ENCODE results near the gene COL26A1. TPM values are rescaled to one million over a fixed set of nuclear protein-coding genes. Genes with fewer than 3 reads are reported as not detected.

COL26A1 gene
- total RNA-seq, 1 experiment from 2014 or later, result 42.6 TPM

DNA sequence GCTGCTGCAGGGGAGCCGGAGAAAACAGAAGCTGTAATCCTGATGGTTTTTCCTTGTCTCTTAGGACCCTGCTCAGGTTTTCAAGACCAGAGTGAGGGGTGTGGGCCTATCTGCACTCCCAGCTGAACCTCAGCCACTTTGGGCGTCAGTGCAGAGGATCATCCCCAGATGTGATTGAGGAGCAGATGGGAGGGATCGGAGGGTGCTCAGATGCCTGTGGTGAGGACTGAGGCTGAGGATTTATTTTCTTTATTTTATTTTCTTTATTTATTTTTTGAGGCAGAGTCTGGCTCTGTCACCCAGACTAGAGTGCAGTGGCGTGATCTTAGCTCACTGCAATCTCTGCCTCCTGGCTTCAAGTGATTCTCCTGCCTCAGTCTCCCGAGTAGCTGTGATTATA lies 13.9 kb downstream of the COL26A1 start:
- Mint-ChIP-seq H3K36me3 (ENCODE audit: insufficient read depth in 1 of 3, low read depth in 3 of 3) (peaks cover 27 to 58% (median 47%) of the 10 kb centered on the region in 3 experiments), H3K27me3 (ENCODE audit: low read depth) (no peaks in the 10 kb centered on the region), H3K4me3 (no peak overlapping the region), H3K4me1 (peaks cover 17 to 19% of the 10 kb centered on the region in 2 experiments), H3K27ac (peak overlapping the region in 2 of 3 experiments; percentile 44 to 82; a peak in 3 of 7 replicates), H3K9me3 (peaks cover 7 to 12% of the 10 kb centered on the region in 2 experiments)
- Histone ChIP-seq H3K23me2 (ENCODE audit: insufficient read length, low read depth, low read length, poor library complexity, severe bottlenecking) (no peaks in the 10 kb centered on the region), H3K9me3 (ENCODE audit: control insufficient read depth, low read depth, low read length) (peaks cover 6% of the 10 kb centered on the region), H4K8ac (replicated peaks; ENCODE audit: insufficient read length, low read depth, low read length) (no peak overlapping the region), H4K91ac (ENCODE audit: insufficient read length, low read depth, low read length) (no peak overlapping the region), H4K20me1 (ENCODE audit: control insufficient read depth, insufficient read depth, insufficient read length) (no peaks in the 10 kb centered on the region), H2AFZ (ENCODE audit: low read length) (no peak overlapping the region), H2BK120ac (ENCODE audit: low read depth, low read length, poor library complexity, severe bottlenecking) (no peak overlapping the region), H3K56ac (ENCODE audit: insufficient read length, low read depth, low read length) (no peak overlapping the region), H3K27ac (ENCODE audit: insufficient read length, low read depth, low read length) (no peak overlapping the region), H3K4ac (ENCODE audit: low read depth, low read length) (no peak overlapping the region), H3K4me1 (ENCODE audit: insufficient read depth, low read length) (0 out of 2 replicates have a peak, but pooled peaks cover 3% of the 10 kb centered on the region), H2BK15ac (ENCODE audit: low read depth, low read length) (no peak overlapping the region), H3K4me2 (ENCODE audit: insufficient read depth, insufficient read length, low read length) (no peak overlapping the region), H2BK5ac (ENCODE audit: insufficient read length, low read length) (no peak overlapping the region), H3T11ph (ENCODE audit: low read length) (no peak overlapping the region), H3K9ac (ENCODE audit: extremely low read depth, insufficient read length, low read length) (no peak overlapping the region), H3K18ac (ENCODE audit: insufficient read length, low read depth, low read length) (no peak overlapping the region), H4K5ac (ENCODE audit: insufficient read length, low read depth, low read length) (no peak overlapping the region), H3K27me3 (ENCODE audit: insufficient read depth, low read length) (no peaks in the 10 kb centered on the region), H3K23ac (ENCODE audit: insufficient read length, low read depth, low read length) (no peak overlapping the region), H3K79me1 (ENCODE audit: insufficient read depth, low read depth, low read length, poor library complexity, severe bottlenecking) (no peaks in the 10 kb centered on the region), H2BK20ac (ENCODE audit: low read depth, low read length, poor library complexity, severe bottlenecking) (no peak overlapping the region), H3K14ac (ENCODE audit: insufficient read depth, low read length) (no peak overlapping the region), H2BK12ac (ENCODE audit: insufficient read length, low read depth, low read length) (no peak overlapping the region), H2AK5ac (ENCODE audit: insufficient read length, low read length) (no peak overlapping the region), H3K79me2 (ENCODE audit: insufficient read depth, low read length) (no peaks in the 10 kb centered on the region)
- no CpG with 5 or more reads among the region's 5 CpGs for WGBS (ENCODE audit: extremely low coverage, insufficient read length, low lambda C conversion rate)
- TF ChIP-seq, protein P1, sequence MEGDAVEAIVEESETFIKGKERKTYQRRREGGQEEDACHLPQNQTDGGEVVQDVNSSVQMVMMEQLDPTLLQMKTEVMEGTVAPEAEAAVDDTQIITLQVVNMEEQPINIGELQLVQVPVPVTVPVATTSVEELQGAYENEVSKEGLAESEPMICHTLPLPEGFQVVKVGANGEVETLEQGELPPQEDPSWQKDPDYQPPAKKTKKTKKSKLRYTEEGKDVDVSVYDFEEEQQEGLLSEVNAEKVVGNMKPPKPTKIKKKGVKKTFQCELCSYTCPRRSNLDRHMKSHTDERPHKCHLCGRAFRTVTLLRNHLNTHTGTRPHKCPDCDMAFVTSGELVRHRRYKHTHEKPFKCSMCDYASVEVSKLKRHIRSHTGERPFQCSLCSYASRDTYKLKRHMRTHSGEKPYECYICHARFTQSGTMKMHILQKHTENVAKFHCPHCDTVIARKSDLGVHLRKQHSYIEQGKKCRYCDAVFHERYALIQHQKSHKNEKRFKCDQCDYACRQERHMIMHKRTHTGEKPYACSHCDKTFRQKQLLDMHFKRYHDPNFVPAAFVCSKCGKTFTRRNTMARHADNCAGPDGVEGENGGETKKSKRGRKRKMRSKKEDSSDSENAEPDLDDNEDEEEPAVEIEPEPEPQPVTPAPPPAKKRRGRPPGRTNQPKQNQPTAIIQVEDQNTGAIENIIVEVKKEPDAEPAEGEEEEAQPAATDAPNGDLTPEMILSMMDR (conservative IDR thresholded peaks at IDR 0.05), result no peak
- no peak for DNase-seq
